Endometrial microvascular endothelial cells (primary cell): ENCODE measurements around the gene CTLA4. TPM values are rescaled to one million over a fixed set of nuclear protein-coding genes. Genes with fewer than 3 reads are reported as not detected.

Experiments used
- in situ Hi-C: cut with HindIII; loops from 2 replicates; pipeline ENCODE4 v1.10.0; 2017; ENCODE audit warnings: low sequenced_read_pairs, low pct_unique_long_range_greater_than_20kb; ENCODE audit errors: inconsistent ontology term
- total RNA-seq: library from RNA; depleted of rRNA; stranded (reverse); fragments of >200 nt; gene quantifications from one replicate; pipeline ENCODE4 v1.2.3, GENCODE V29; 2015; ENCODE audit errors: inconsistent ontology term

The CTLA4 gene
- total RNA-seq, 1 donor from 2014 or later = not detected

DNA sequence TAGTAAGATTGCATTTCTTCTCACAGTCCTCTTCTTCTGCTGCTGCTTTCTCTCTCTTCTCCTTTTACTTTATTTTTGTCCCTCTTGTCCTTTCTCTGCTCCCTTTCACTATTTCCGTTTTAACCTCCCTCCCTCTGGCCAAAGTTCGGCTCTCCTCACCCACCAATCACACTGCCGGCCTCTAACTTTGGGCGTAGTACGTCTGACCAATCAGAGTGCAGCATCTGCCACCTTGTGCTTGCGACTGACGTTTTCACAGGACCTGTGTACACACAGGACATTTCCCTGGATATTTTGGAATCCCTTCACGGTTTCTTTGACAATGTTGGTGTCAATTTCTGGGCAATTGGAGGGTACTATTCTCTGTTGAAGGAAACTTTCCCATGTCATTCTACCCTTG is 46.4 kb downstream of the CTLA4 start:
- in situ Hi-C loops = no loop called here

DNA sequence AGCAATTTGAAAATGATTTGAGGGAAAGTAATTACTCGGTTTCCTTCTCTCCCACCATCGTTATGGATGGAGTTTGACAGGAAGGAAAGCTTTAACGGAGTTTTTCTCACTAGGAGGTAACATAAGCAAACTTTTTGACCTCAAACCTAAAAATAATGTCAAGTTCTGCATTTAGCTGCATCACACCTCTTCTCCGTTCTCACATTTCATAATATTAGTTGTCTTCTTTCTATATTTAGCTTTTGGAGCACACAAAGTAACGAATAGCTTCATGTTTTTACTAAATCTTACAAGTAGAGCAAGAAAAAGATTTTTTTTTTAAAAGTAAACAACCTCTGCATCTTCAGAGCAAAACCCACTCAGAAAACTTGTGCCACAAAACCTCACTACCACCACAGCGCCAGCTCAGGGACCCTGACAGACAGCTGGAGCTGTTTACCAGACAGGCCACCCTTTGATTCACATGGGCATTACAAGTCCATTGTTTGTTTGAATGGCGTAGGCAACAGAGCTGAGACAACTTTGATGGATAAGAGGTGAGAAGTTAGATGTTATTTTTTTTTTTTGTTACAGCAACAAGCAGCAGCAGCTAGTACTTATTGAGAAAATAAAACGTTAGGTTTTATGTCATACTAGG is 47.1 kb downstream of the CTLA4 start:
- in situ Hi-C loops = no loop called here

DNA sequence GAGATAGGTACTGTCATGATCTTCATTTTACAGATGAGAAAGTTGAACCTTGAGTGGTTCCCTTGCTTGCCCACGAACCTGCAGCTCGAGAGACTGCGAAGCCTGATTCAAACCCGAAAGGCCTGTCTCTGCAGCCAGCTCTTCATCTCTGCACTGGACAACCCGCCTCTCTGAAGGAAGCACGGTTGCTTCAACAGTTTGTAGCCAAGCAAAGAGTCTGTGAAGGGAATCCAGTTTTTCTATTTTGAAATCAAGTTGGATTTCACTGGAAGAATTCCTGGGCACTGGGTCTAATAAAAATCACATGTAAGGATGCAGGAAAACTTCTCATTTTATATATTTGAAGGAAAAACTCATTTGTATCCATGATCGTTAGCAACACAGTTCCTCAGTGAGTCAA is 47.7 kb downstream of the CTLA4 start:
- in situ Hi-C loops = no loop called here

DNA sequence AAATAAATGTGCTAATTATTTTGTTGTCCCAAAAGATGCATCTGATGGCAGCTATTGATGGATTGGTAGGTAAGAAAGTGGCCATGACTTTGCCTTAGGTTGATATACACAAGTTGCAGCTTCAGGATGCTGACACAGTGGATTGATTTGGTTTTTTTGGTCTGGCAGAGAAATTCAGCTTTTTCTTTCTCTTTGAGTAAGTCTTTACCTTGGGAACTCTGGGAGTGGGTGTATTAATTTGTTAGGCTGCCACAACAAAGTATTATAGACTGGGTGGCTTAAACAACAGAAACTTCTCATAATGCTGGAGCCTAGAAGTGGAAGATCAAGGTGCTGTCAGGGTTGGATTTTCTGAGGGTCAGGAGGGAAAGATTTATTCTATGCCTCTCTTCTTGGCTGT is 49.2 kb downstream of the CTLA4 start:
- in situ Hi-C loops = no loop called here

DNA sequence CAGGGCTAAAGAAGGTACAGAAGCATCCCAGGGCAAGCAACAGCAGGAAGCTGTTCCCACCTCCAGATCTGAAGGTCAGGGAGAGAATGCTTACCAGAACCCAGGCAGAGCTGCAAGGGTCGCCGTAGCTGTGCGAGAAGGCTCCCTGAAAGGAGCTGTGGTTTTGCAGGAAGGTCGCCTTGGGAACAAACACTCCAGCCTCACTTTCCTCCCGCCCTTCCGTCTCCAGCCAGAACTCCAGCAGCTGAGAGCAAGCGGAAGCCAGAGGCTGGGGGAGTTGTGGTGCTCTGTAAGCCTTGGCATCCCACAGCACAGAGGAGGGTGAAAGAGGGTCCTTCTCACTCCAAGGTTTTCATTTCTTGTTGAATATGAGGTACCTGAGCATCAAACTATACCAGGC is 50.7 kb downstream of the CTLA4 start:
- in situ Hi-C loops = no loop called here

DNA sequence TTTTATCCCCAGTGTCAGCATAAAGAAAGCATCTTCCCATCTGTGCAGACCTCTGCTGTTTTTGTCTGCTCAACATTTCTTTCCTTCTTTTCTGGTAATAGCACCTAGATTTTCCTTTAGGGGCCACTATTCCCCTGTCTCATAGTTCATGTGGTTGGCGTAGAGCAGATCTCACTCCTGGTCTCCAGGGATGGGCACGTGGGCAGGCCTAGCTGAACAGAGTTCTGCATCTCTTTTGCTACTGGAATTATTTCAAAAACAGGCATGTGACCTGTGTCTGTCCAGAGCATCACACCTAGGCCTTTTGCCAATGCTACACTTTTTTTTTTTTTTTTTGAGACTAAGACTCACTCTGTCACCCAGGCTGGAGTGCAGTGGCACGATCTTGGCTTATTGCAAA is 51.3 kb downstream of the CTLA4 start:
- in situ Hi-C loops = no loop called here

Other genes with a start within 250 kb of the CTLA4 start
- under 0.01 TPM for gene CD28, start 161.1 kb upstream of the CTLA4 start, total RNA-seq
- not detected for gene ICOS, start 69.0 kb downstream of the CTLA4 start, total RNA-seq